Measurements from ENCODE around the gene EML4. TPM values are rescaled to one million over a fixed set of nuclear protein-coding genes. Genes with fewer than 3 reads are reported as not detected.
A peak's percentile ranks its signal among the peaks of the same experiment; 100 is the strongest.

Gene EML4
- total and polyA plus RNA-seq, 2 of the 13 experiments (the other 11 are each of a cell fraction or from before 2014, with no cell fraction given) = 243 to 476 TPM

DNA sequence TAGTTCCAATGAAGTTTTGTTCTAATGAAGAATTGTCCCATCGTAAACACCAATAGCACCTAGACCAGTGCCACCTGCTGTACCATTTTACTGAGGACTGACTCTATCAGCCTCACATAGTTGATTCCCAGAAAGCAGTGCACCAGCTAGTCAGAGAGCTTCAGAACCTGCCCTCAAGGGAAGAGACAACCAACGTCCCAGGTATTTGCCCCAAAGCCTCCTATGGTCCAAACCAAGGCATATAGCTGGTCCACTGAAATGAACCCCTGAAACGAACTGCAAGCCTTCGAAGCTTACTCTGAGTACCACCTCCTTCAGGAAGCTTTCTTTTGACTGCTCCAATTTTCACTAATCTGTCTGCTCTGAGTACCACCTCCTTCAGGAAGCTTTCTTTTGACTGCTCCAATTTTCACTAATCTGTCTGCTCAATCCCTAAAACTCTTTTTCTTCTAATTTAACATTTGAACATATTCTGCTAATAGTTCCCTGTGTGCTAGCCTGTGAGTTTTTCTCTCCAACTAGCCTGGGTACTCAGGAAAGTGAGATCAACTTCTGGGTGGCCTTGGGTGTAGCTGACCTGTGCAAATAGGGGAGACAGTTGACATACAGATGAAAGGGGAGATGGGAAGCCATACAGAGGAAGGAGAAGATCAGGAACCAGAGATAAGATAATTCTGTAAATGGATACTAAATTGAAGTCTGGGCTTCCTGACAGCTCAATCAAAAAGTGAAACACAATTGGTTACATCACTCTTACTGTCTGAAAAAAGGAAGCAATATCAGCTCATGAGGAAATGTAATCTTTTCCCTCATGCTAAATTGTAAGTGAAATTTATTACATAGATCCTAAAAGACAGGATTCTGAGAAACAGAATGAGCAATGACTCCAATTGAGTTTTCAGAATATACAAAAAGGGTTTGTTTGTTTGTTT lies 33.5 kb upstream of the EML4 start (continued):
- TF ChIP-seq ZNF75D (CRISPR knock-in tag; IDR thresholded peaks at IDR 0.05; ENCODE audit: borderline replicate concordance) (no peak), ZNF567 (CRISPR knock-in tag; IDR thresholded peaks at IDR 0.05; ENCODE audit: borderline replicate concordance) (0 out of 2 replicates have a peak, but pooled peaks have one; percentile 76), ERF (CRISPR knock-in tag; IDR thresholded peaks at IDR 0.05) (peak; percentile 99), KMT2A (CRISPR knock-in tag; IDR thresholded peaks at IDR 0.05) (peak; percentile 85; the same call in 1 of the 2 replicates), ZNF230 (CRISPR knock-in tag; IDR thresholded peaks at IDR 0.05) (peak; percentile 17; the same call in 1 of the 2 replicates), ZNF577 (CRISPR knock-in tag; IDR thresholded peaks at IDR 0.05; ENCODE audit: borderline replicate concordance, low read depth) (no peak), ETV6 (CRISPR knock-in tag; conservative IDR thresholded peaks at IDR 0.05) (peak; percentile 77), CAMTA2 (CRISPR knock-in tag; IDR thresholded peaks at IDR 0.05; ENCODE audit: borderline replicate concordance) (no peak), ZNF7 (CRISPR knock-in tag; IDR thresholded peaks at IDR 0.05) (no peak), GATA4 (IDR thresholded peaks at IDR 0.05; ENCODE audit: borderline replicate concordance, low read depth) (peak; percentile 100), ZFP36L2 (CRISPR knock-in tag; IDR thresholded peaks at IDR 0.05) (no peak), ZNF121 (CRISPR knock-in tag; IDR thresholded peaks at IDR 0.05) (no peak), ZNF282 (IDR thresholded peaks at IDR 0.05; ENCODE audit: partially characterized antibody) (no peak), ZNF766 (CRISPR knock-in tag; IDR thresholded peaks at IDR 0.05; ENCODE audit: borderline replicate concordance) (no peak; the same call in 1 of the 2 replicates), ZNF552 (CRISPR knock-in tag; IDR thresholded peaks at IDR 0.05; ENCODE audit: borderline replicate concordance) (peak; percentile 35; the same call in 1 of the 2 replicates)
- TF ChIP-seq, protein P1, sequence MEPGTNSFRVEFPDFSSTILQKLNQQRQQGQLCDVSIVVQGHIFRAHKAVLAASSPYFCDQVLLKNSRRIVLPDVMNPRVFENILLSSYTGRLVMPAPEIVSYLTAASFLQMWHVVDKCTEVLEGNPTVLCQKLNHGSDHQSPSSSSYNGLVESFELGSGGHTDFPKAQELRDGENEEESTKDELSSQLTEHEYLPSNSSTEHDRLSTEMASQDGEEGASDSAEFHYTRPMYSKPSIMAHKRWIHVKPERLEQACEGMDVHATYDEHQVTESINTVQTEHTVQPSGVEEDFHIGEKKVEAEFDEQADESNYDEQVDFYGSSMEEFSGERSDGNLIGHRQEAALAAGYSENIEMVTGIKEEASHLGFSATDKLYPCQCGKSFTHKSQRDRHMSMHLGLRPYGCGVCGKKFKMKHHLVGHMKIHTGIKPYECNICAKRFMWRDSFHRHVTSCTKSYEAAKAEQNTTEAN (CRISPR knock-in tag; conservative IDR thresholded peaks at IDR 0.05) = peak; percentile 80
- TF ChIP-seq, protein P2, sequence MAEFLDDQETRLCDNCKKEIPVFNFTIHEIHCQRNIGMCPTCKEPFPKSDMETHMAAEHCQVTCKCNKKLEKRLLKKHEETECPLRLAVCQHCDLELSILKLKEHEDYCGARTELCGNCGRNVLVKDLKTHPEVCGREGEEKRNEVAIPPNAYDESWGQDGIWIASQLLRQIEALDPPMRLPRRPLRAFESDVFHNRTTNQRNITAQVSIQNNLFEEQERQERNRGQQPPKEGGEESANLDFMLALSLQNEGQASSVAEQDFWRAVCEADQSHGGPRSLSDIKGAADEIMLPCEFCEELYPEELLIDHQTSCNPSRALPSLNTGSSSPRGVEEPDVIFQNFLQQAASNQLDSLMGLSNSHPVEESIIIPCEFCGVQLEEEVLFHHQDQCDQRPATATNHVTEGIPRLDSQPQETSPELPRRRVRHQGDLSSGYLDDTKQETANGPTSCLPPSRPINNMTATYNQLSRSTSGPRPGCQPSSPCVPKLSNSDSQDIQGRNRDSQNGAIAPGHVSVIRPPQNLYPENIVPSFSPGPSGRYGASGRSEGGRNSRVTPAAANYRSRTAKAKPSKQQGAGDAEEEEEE (CRISPR knock-in tag; IDR thresholded peaks at IDR 0.05; ENCODE audit: borderline replicate concordance) = no peak
- TF ChIP-seq, protein P3, sequence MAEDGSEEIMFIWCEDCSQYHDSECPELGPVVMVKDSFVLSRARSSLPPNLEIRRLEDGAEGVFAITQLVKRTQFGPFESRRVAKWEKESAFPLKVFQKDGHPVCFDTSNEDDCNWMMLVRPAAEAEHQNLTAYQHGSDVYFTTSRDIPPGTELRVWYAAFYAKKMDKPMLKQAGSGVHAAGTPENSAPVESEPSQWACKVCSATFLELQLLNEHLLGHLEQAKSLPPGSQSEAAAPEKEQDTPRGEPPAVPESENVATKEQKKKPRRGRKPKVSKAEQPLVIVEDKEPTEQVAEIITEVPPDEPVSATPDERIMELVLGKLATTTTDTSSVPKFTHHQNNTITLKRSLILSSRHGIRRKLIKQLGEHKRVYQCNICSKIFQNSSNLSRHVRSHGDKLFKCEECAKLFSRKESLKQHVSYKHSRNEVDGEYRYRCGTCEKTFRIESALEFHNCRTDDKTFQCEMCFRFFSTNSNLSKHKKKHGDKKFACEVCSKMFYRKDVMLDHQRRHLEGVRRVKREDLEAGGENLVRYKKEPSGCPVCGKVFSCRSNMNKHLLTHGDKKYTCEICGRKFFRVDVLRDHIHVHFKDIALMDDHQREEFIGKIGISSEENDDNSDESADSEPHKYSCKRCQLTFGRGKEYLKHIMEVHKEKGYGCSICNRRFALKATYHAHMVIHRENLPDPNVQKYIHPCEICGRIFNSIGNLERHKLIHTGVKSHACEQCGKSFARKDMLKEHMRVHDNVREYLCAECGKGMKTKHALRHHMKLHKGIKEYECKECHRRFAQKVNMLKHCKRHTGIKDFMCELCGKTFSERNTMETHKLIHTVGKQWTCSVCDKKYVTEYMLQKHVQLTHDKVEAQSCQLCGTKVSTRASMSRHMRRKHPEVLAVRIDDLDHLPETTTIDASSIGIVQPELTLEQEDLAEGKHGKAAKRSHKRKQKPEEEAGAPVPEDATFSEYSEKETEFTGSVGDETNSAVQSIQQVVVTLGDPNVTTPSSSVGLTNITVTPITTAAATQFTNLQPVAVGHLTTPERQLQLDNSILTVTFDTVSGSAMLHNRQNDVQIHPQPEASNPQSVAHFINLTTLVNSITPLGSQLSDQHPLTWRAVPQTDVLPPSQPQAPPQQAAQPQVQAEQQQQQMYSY (CRISPR knock-in tag; IDR thresholded peaks at IDR 0.05) = no peak
- TF ChIP-seq, protein P4, sequence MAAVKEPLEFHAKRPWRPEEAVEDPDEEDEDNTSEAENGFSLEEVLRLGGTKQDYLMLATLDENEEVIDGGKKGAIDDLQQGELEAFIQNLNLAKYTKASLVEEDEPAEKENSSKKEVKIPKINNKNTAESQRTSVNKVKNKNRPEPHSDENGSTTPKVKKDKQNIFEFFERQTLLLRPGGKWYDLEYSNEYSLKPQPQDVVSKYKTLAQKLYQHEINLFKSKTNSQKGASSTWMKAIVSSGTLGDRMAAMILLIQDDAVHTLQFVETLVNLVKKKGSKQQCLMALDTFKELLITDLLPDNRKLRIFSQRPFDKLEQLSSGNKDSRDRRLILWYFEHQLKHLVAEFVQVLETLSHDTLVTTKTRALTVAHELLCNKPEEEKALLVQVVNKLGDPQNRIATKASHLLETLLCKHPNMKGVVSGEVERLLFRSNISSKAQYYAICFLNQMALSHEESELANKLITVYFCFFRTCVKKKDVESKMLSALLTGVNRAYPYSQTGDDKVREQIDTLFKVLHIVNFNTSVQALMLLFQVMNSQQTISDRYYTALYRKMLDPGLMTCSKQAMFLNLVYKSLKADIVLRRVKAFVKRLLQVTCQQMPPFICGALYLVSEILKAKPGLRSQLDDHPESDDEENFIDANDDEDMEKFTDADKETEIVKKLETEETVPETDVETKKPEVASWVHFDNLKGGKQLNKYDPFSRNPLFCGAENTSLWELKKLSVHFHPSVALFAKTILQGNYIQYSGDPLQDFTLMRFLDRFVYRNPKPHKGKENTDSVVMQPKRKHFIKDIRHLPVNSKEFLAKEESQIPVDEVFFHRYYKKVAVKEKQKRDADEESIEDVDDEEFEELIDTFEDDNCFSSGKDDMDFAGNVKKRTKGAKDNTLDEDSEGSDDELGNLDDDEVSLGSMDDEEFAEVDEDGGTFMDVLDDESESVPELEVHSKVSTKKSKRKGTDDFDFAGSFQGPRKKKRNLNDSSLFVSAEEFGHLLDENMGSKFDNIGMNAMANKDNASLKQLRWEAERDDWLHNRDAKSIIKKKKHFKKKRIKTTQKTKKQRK (IDR thresholded peaks at IDR 0.05; ENCODE audit: low read length) = no peak

Data from HepG2 (cell line).